Measurements from ENCODE around the gene COG5.

GRCh38 chr7:107390916-107391315 lies 172.8 kb downstream of the COG5 start:
- TF ChIP-seq CTCF (IDR thresholded peaks at IDR 0.05) (no peak), POLR2AphosphoS5 (IDR thresholded peaks at IDR 0.05; ENCODE audit: low read depth, low read length) (no peak), REST (IDR thresholded peaks at IDR 0.05; ENCODE audit: insufficient read depth in 1 of 2, low read depth in 2 of 2, low read length in 1 of 2) (no peak), SIN3A (IDR thresholded peaks at IDR 0.05; ENCODE audit: borderline replicate concordance, insufficient read depth, low read depth, low read length) (no peak), TCF7L2 (IDR thresholded peaks at IDR 0.05; ENCODE audit: low read depth, low read length) (no peak)
